Common myeloid progenitor, CD34-positive (primary cell): Measurements from ENCODE around the gene MICU1.
"Not testable (repeated sequence)": the region's sequence is repeated elsewhere in the genome, so short reads cannot be mapped to it uniquely, and the experiment has no call there.

ENCODE experiments used
- CTCF ChIA-PET: fragments of 350-600 bp; sonication (Branson Sonifier 250); formaldehyde crosslinking; loops from one replicate; lab custom pipeline; 2021; ENCODE audit warnings: antibody characterized with exemption; lab: Charles Lee
- POLR2A ChIA-PET: fragments of 350-600 bp; sonication (Branson Sonifier 250); formaldehyde crosslinking; loops from one replicate; lab custom pipeline; 2021; ENCODE audit warnings: antibody characterized with exemption; lab: Charles Lee
- DNase-seq, 3 donors: peaks; one replicate each; pipeline versions ENCODE4 v3.0.0 to v3.0.0-alpha.2; 2013
- H3K27ac ChIP-seq, 2 experiments: 1 replicate in 1 of 2; 2 replicates in 1 of 2; pipeline ENCODE4 v1.7.0; 2013; ENCODE audit warnings: inconsistent platforms in 2 of 2, low read length in 2 of 2, mild to moderate bottlenecking in 2 of 2, low read depth in 1 of 2, moderate library complexity in 1 of 2; ENCODE audit not compliant: severe bottlenecking in 2 of 2, insufficient read depth in 1 of 2, poor library complexity in 1 of 2
- H3K27me3 ChIP-seq, 5 experiments: replicated peaks in 2 of 5; 1 replicate in 3 of 5; 2 replicates in 2 of 5; pipeline versions ENCODE4 v1.6.1 to v1.7.0; 2013; ENCODE audit warnings: low read length in 4 of 5, mild to moderate bottlenecking in 2 of 5, moderate library complexity in 2 of 5, inconsistent platforms in 1 of 5; ENCODE audit not compliant: insufficient read depth in 5 of 5, control insufficient read depth in 4 of 5
- H3K36me3 ChIP-seq, 4 experiments: 1 replicate in 2 of 4; 2 replicates in 2 of 4; pipeline versions ENCODE4 v1.6.1 to v1.7.0; 2013; ENCODE audit warnings: low read length in 3 of 4, control low read depth in 1 of 4, mild to moderate bottlenecking in 1 of 4; ENCODE audit not compliant: control insufficient read depth in 4 of 4, insufficient read depth in 4 of 4
- H3K4me1 ChIP-seq, 4 experiments: 1 replicate in 3 of 4; 2 replicates in 1 of 4; pipeline versions ENCODE4 v1.6.1 to v1.7.1; 2013; ENCODE audit warnings: low read length in 3 of 4, mild to moderate bottlenecking in 3 of 4, control low read depth in 1 of 4, inconsistent platforms in 1 of 4, moderate library complexity in 1 of 4; ENCODE audit not compliant: control insufficient read depth in 4 of 4, insufficient read depth in 4 of 4; ENCODE audit errors: control extremely low read depth in 1 of 4
- H3K4me3 ChIP-seq, 7 experiments: 1 replicate in 4 of 7; 2 replicates in 3 of 7; pipeline versions ENCODE4 v1.5.1 to v1.7.0; 2013; ENCODE audit warnings: mild to moderate bottlenecking in 7 of 7, low read length in 6 of 7, moderate library complexity in 6 of 7, inconsistent platforms in 2 of 7, low read depth in 2 of 7, control low read depth in 1 of 7; ENCODE audit not compliant: insufficient read depth in 4 of 7, control insufficient read depth in 1 of 7; ENCODE audit errors: extremely low read depth in 1 of 7
- H3K9me3 ChIP-seq, 5 experiments: 1 replicate in 4 of 5; 2 replicates in 1 of 5; pipeline versions ENCODE4 v1.6.1 to v1.7.1; 2013; ENCODE audit warnings: low read length in 4 of 5, mild to moderate bottlenecking in 2 of 5, inconsistent platforms in 1 of 5, low read depth in 1 of 5, moderate library complexity in 1 of 5; ENCODE audit not compliant: control insufficient read depth in 4 of 5, insufficient read depth in 2 of 5; ENCODE audit errors: control extremely low read depth in 1 of 5
- WGBS: methylation state at CpG from one replicate; pipeline ENCODE4 v1.1.5; 2013; ENCODE audit not compliant: insufficient coverage; 5-methylcytosine and 5-hydroxymethylcytosine counted together

MICU1 gene

DNA sequence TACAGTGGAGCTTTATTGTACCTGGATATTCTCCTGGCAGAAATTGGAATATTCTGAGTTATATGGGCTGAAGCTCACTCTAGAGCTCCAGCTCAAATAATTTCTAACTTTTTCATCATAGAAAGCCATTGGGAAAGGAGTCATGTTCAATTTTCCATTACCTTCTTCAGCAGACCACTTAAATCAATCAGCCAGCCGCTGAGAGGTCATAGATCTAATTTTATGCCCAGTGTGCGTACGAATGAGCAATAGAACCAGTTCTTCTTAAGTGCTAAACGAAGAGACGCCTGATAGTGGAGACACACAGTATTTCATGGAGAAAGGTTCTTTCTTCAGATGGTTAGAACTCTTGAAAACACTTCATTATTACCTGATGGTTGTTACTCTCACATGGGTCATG, 236.2 kb downstream of the MICU1 start:
- 100% methylated on average over 4 of the region's 5 CpGs for WGBS
- CTCF ChIA-PET: no interaction called here
- POLR2A ChIA-PET: no interaction called here
- H3K4me3 ChIP-seq: no peak overlapping the region
- DNase-seq: no peak
- H3K4me1 ChIP-seq: peaks cover 0 to 5% (median 0%) of the 10 kb centered on the region in 4 experiments
- peaks cover 2 to 4% (median 2%) of the 10 kb centered on the region in 4 experiments for H3K36me3 ChIP-seq
- no peaks in the 10 kb centered on the region for H3K9me3 ChIP-seq
- H3K27me3 ChIP-seq: no peaks in the 10 kb centered on the region
- H3K27ac ChIP-seq: no peak overlapping the region

DNA sequence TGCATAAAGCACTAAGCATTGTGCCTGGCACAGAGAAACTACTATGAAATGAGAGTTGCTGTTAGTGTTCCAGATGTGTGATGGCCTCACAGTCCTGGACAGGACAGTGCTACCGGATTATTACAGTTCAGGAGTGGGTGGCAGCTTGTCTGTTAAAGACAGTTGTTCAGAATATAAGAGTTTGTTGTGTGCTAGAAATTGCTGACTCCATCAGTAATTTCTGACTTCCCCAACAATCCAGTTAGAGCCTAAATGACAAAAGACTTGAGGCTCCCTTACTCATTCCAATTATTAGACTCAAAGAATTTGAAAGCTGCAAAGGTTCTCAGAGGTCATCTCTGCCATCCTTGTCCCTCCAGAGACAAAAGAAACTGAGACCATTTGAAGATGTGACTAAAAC, 236.9 kb downstream of the MICU1 start:
- CTCF ChIA-PET: interaction anchor here (0.6 to 1.3 kb wide), 2 partner anchors 13 to 62 kb away, joined by 3 to 4 read pairs; no protein-coding TSS in a partner anchor
- H3K27ac ChIP-seq: no peak overlapping the region
- no peaks in the 10 kb centered on the region for H3K9me3 ChIP-seq
- H3K4me3 ChIP-seq: no peak overlapping the region
- H3K4me1 ChIP-seq: peaks cover 0 to 5% (median 0%) of the 10 kb centered on the region in 4 experiments
- peaks cover 2 to 4% (median 2%) of the 10 kb centered on the region in 4 experiments for H3K36me3 ChIP-seq
- POLR2A ChIA-PET: interaction anchor here (0.6 kb wide), 1 partner anchor 112 kb away, joined by 3 read pairs; no protein-coding TSS in a partner anchor
- H3K27me3 ChIP-seq: no peaks in the 10 kb centered on the region
- no CpG with 5 or more reads among the region's 1 CpG for WGBS
- DNase-seq: no peak

DNA sequence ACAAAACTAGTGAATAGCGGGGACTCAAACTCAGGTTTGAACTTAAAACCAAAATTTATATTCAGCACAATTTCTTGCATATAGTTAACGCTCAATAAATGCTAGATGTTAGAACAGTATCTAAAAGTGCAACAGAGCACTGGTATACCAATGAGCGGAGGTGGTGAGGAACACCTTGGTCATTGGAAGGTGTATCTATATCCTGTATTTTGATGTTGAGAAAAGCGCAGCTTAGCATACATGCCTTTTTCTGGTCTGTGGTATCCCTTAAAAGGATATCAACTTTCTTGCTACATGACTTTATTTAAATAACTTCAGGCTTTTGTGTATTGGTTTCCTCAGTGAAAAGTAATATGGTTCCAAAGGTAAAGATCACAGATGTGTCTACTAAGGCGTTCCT, 237.8 kb downstream of the MICU1 start:
- ChIA-PET CTCF (interaction anchor here (1.3 kb wide), 1 partner anchor 14 kb away, joined by 3 read pairs; no protein-coding TSS in a partner anchor), POLR2A (no interaction called here)
- WGBS: 96% methylated on average over 4 of the region's 5 CpGs
- Histone ChIP-seq H3K27ac (no peak overlapping the region), H3K9me3 (no peaks in the 10 kb centered on the region), H3K36me3 (peaks cover 0 to 3% (median 2%) of the 10 kb centered on the region in 4 experiments), H3K27me3 (no peaks in the 10 kb centered on the region), H3K4me3 (no peak overlapping the region), H3K4me1 (peaks cover 0 to 5% (median 1%) of the 10 kb centered on the region in 4 experiments)
- no peak for DNase-seq

DNA sequence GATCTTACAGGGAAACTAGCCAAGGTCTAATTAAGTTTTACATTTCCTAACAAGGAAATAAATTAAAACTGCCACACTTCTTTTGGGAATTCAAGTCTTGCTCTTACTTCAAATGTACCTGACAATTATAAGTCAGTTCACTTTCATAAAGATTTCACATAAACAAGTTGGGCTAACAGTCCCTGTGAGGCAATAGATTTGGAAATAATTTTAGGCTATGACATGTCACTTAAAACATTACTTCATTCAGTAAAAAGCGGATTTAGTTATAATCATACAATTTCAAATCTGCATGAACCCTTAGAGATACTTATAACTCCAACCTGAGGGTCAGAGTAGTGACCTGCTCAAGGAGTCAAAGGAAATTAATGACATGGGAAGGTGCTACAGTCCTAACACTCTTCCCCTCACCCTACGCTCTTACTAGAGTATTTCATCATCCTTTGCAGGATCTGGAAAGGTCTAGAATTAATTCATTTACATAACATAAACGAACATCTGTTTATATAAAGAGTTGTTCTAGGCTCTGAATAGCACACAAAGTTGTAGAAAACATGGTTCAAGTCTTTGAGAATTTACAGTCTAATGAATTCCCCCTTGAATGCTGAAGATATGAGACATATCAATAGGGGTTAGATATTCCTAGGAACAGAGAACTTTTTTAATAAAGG, 238.8 kb downstream of the MICU1 start:
- peaks cover 0 to 3% (median 1%) of the 10 kb centered on the region in 4 experiments for H3K36me3 ChIP-seq
- H3K27me3 ChIP-seq: no peaks in the 10 kb centered on the region
- no CpG with 5 or more reads among the region's 3 CpGs for WGBS
- CTCF ChIA-PET: no interaction called here
- H3K9me3 ChIP-seq: no peaks in the 10 kb centered on the region
- no peak overlapping the region for H3K27ac ChIP-seq
- DNase-seq: no peak
- peaks cover 0 to 5% (median 1%) of the 10 kb centered on the region in 4 experiments for H3K4me1 ChIP-seq
- no peak overlapping the region for H3K4me3 ChIP-seq
- POLR2A ChIA-PET: no interaction called here

DNA sequence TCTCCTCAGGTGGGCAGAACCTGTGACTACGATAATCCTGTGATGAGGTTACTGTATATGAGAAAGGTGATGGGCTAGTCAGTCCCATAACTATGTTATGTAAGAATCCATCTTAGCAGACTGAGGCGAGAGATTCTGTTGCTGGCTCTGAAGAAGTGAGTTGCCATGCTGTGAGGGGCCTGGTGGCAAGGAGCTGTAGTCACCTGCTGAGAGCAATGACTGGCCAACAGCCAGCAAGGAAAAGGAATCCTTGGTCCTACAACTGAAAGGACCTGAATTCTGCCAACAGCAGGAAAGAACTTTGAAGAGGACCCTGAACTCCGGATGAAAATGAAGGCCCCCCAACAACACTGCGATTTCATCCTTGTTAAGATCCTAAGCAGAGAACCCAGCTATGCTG, 240.2 kb downstream of the MICU1 start:
- Histone ChIP-seq H3K27me3 (no peaks in the 10 kb centered on the region), H3K4me3 (no peak overlapping the region), H3K4me1 (peaks cover 0 to 5% (median 1%) of the 10 kb centered on the region in 4 experiments), H3K36me3 (peaks cover 0 to 2% (median 0%) of the 10 kb centered on the region in 4 experiments), H3K9me3 (no peaks in the 10 kb centered on the region), H3K27ac (no peak overlapping the region)
- no peak for DNase-seq
- ChIA-PET CTCF (no interaction called here), POLR2A (no interaction called here)
- 100% methylated on average over 3 of the region's 4 CpGs for WGBS

DNA sequence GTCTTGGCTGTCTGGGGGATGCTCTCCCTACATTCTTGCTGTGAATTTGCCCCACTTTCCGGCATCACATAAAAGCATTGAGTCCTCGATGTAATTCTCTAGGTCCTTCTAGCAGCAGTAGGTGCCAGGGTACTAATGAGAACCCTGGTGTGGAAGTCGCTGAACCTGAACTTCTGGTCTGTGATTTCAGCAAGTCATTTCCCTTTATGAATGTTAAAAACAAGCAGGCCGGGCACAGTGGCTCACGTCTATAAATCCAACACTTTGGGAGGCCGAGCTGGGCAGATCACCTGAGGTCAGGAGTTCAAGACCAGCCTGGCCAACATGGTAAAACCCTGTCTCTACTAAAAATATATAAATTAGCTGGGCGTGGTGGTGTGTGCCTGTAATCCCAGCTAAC, 240.9 kb downstream of the MICU1 start:
- H3K9me3 ChIP-seq, POLR2A ChIA-PET, H3K36me3 ChIP-seq, H3K4me3 ChIP-seq, H3K27me3 ChIP-seq, H3K27ac ChIP-seq, H3K4me1 ChIP-seq: not testable (repeated sequence)
- peak; percentile 13 to 53 (median 42) for DNase-seq
- CTCF ChIA-PET: interaction anchor here (0.9 to 2.4 kb wide), 3 partner anchors 10 to 21 kb away, joined by 3 to 12 read pairs (median 3); no protein-coding TSS in a partner anchor
- 37% methylated on average over 7 of the region's 7 CpGs for whole genome bisulfite sequencing

DNA sequence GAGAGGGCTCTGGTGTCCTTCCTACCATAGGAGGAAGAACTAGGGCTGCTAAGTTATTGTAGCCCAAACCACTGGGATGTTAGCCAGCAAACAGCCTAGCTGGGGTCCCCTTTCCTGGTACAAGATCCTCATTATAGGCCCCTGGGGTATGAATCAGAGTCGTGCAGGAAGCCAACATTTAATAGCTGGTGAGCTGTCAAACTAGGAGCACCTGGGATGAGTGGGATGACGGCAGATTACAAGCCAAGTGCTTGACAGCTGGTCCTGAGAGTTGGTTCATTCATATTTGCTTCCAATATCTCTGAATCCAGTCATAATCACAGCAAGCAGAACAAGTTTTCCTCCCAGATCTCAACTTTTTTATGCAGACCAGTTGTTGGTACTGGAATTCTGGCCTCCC, 246.1 kb downstream of the MICU1 start:
- DNase-seq: no peak

More for the DNA sequence above, 246.1 kb downstream of the MICU1 start:
- WGBS: 100% methylated on average over 2 of the region's 2 CpGs
- Histone ChIP-seq H3K4me1 (peaks cover 0 to 11% (median under 1%) of the 10 kb centered on the region in 4 experiments), H3K27ac (no peak overlapping the region), H3K9me3 (no peaks in the 10 kb centered on the region), H3K4me3 (no peak overlapping the region), H3K27me3 (no peaks in the 10 kb centered on the region), H3K36me3 (peaks cover 0 to 5% (median 1%) of the 10 kb centered on the region in 4 experiments)
- CTCF ChIA-PET: interaction anchor here (1.2 kb wide), 1 partner anchor 11 kb away, joined by 4 read pairs; no protein-coding TSS in a partner anchor
- POLR2A ChIA-PET: no interaction called here
